Measurements from ENCODE around the gene MACROD2.

Gene MACROD2

GRCh38 chr20:14046534-14046933 is 51.2 kb downstream of the MACROD2 start (continued):
- no peak for TF ChIP-seq GLIS1 (tag by site-specific recombination; IDR thresholded peaks at IDR 0.05)
- peak; percentile 48 for TF ChIP-seq ZNF426 (tag by site-specific recombination; IDR thresholded peaks at IDR 0.05)
- TF ChIP-seq, protein P1, sequence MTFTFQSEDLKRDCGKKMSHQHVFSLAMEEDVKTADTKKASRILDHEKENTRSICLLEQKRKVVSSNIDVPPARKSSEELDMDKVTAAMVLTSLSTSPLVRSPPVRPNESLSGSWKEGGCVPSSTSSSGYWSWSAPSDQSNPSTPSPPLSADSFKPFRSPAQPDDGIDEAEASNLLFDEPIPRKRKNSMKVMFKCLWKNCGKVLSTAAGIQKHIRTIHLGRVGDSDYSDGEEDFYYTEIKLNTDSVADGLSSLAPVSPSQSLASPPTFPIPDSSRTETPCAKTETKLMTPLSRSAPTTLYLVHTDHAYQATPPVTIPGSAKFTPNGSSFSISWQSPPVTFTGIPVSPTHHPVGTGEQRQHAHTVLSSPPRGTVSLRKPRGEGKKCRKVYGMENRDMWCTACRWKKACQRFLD (tag by site-specific recombination; IDR thresholded peaks at IDR 0.05) = no peak
- TF ChIP-seq ZNF768 (tag by site-specific recombination; IDR thresholded peaks at IDR 0.05) = no peak
- TF ChIP-seq ZNF366 (tag by site-specific recombination; conservative IDR thresholded peaks at IDR 0.05) = no peak
- no peak for TF ChIP-seq ZNF362 (tag by site-specific recombination; IDR thresholded peaks at IDR 0.05)
- TF ChIP-seq KLF8 (tag by site-specific recombination; IDR thresholded peaks at IDR 0.05) = no peak
- TF ChIP-seq ZSCAN5A (tag by site-specific recombination; IDR thresholded peaks at IDR 0.05) = no peak
- TF ChIP-seq ZNF311 (tag by site-specific recombination; IDR thresholded peaks at IDR 0.05; ENCODE audit: borderline replicate concordance) = no peak
- TF ChIP-seq ZNF114 (tag by site-specific recombination; IDR thresholded peaks at IDR 0.05) = no peak
- TF ChIP-seq, protein P2, sequence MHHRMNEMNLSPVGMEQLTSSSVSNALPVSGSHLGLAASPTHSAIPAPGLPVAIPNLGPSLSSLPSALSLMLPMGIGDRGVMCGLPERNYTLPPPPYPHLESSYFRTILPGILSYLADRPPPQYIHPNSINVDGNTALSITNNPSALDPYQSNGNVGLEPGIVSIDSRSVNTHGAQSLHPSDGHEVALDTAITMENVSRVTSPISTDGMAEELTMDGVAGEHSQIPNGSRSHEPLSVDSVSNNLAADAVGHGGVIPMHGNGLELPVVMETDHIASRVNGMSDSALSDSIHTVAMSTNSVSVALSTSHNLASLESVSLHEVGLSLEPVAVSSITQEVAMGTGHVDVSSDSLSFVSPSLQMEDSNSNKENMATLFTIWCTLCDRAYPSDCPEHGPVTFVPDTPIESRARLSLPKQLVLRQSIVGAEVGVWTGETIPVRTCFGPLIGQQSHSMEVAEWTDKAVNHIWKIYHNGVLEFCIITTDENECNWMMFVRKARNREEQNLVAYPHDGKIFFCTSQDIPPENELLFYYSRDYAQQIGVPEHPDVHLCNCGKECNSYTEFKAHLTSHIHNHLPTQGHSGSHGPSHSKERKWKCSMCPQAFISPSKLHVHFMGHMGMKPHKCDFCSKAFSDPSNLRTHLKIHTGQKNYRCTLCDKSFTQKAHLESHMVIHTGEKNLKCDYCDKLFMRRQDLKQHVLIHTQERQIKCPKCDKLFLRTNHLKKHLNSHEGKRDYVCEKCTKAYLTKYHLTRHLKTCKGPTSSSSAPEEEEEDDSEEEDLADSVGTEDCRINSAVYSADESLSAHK (tag by site-specific recombination; IDR thresholded peaks at IDR 0.05) = no peak
- no peak for TF ChIP-seq ZNF350 (tag by site-specific recombination; IDR thresholded peaks at IDR 0.05)
- TF ChIP-seq IKZF3 (tag by site-specific recombination; IDR thresholded peaks at IDR 0.05) = no peak
- TF ChIP-seq ZNF37A (tag by site-specific recombination; IDR thresholded peaks at IDR 0.05) = no peak
- TF ChIP-seq, protein P3, sequence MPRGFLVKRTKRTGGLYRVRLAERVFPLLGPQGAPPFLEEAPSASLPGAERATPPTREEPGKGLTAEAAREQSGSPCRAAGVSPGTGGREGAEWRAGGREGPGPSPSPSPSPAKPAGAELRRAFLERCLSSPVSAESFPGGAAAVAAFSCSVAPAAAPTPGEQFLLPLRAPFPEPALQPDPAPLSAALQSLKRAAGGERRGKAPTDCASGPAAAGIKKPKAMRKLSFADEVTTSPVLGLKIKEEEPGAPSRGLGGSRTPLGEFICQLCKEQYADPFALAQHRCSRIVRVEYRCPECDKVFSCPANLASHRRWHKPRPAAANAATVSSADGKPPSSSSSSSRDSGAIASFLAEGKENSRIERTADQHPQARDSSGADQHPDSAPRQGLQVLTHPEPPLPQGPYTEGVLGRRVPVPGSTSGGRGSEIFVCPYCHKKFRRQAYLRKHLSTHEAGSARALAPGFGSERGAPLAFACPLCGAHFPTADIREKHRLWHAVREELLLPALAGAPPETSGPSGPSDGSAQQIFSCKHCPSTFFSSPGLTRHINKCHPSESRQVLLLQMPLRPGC (tag by site-specific recombination; IDR thresholded peaks at IDR 0.05) = no peak
- TF ChIP-seq ZNF140 (tag by site-specific recombination; IDR thresholded peaks at IDR 0.05) = peak; percentile 67; the same call in 1 of the 2 replicates
- no peak for TF ChIP-seq ZNF354C (tag by site-specific recombination; IDR thresholded peaks at IDR 0.05; ENCODE audit: borderline replicate concordance, low read depth)
- TF ChIP-seq EGR2 (tag by site-specific recombination; IDR thresholded peaks at IDR 0.05; ENCODE audit: low read depth) = no peak
- TF ChIP-seq ZNF670 (tag by site-specific recombination; IDR thresholded peaks at IDR 0.05; ENCODE audit: low read depth) = no peak
- TF ChIP-seq SCRT1 (tag by site-specific recombination; IDR thresholded peaks at IDR 0.05; ENCODE audit: borderline replicate concordance) = no peak
- 0 out of 2 replicates have a peak, but pooled peaks have one; percentile 18 for TF ChIP-seq ZNF202 (tag by site-specific recombination; IDR thresholded peaks at IDR 0.05; ENCODE audit: borderline replicate concordance)
- 0 out of 2 replicates have a peak, but pooled peaks have one; percentile 21 for TF ChIP-seq ZBTB8A (tag by site-specific recombination; IDR thresholded peaks at IDR 0.05)
- TF ChIP-seq ZNF610 (tag by site-specific recombination; IDR thresholded peaks at IDR 0.05; ENCODE audit: borderline replicate concordance) = no peak
- TF ChIP-seq ZNF585B (tag by site-specific recombination; IDR thresholded peaks at IDR 0.05) = no peak
- TF ChIP-seq, protein P4, sequence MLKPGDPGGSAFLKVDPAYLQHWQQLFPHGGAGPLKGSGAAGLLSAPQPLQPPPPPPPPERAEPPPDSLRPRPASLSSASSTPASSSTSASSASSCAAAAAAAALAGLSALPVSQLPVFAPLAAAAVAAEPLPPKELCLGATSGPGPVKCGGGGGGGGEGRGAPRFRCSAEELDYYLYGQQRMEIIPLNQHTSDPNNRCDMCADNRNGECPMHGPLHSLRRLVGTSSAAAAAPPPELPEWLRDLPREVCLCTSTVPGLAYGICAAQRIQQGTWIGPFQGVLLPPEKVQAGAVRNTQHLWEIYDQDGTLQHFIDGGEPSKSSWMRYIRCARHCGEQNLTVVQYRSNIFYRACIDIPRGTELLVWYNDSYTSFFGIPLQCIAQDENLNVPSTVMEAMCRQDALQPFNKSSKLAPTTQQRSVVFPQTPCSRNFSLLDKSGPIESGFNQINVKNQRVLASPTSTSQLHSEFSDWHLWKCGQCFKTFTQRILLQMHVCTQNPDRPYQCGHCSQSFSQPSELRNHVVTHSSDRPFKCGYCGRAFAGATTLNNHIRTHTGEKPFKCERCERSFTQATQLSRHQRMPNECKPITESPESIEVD (tag by site-specific recombination; IDR thresholded peaks at IDR 0.05) = no peak
- no peak for TF ChIP-seq ZNF266 (tag by site-specific recombination; IDR thresholded peaks at IDR 0.05; ENCODE audit: low read depth)
- TF ChIP-seq SETDB1 (IDR thresholded peaks at IDR 0.05; ENCODE audit: insufficient read length, low read length) = no peak
- no peak for TF ChIP-seq ZNF76 (tag by site-specific recombination; IDR thresholded peaks at IDR 0.05; ENCODE audit: borderline replicate concordance, low read depth)
- no peak for TF ChIP-seq HOXD13 (CRISPR knock-in tag; IDR thresholded peaks at IDR 0.05; ENCODE audit: borderline replicate concordance)
